ENCODE data around the gene NUCKS1. TPM values are rescaled to one million over a fixed set of nuclear protein-coding genes. Genes with fewer than 3 reads are reported as not detected.

The NUCKS1 gene
- total and polyA plus RNA-seq, 2 of the 13 experiments (the other 11 are each of a cell fraction or from before 2014, with no cell fraction given) = 35.5 to 117 TPM

- TF ChIP-seq ARID4A (CRISPR knock-in tag; IDR thresholded peaks at IDR 0.05; ENCODE audit: borderline replicate concordance) (peak; percentile 29; the same call in 1 of the 2 replicates), ZSCAN12 (CRISPR knock-in tag; IDR thresholded peaks at IDR 0.05) (0 out of 2 replicates have a peak, but pooled peaks have one; percentile 42), HMGXB4 (CRISPR knock-in tag; IDR thresholded peaks at IDR 0.05; ENCODE audit: borderline replicate concordance in 1 of 2, low read depth in 1 of 2) (peak; percentile 52 to 64; a peak in 3 of 4 replicates), ZNF33A (CRISPR knock-in tag; IDR thresholded peaks at IDR 0.05; ENCODE audit: borderline replicate concordance) (no peak), ZFP36L1 (CRISPR knock-in tag; IDR thresholded peaks at IDR 0.05) (no peak), SP1 (IDR thresholded peaks at IDR 0.05) (no peak), SP1 (CRISPR knock-in tag; IDR thresholded peaks at IDR 0.05) (peak; percentile 94), ZMYM3 (CRISPR knock-in tag; IDR thresholded peaks at IDR 0.05) (peak; percentile 96), HINFP (CRISPR knock-in tag; IDR thresholded peaks at IDR 0.05; ENCODE audit: low read depth) (no peak), MAF1 (CRISPR knock-in tag; IDR thresholded peaks at IDR 0.05; ENCODE audit: borderline replicate concordance) (0 out of 2 replicates have a peak, but pooled peaks have one; percentile 53), MXI1 (IDR thresholded peaks at IDR 0.05; ENCODE audit: borderline replicate concordance, low read depth, low read length) (peak; percentile 35; the same call in 1 of the 3 replicates), ELF4 (CRISPR knock-in tag; IDR thresholded peaks at IDR 0.05; ENCODE audit: borderline replicate concordance) (no peak), PHF21A (CRISPR knock-in tag; IDR thresholded peaks at IDR 0.05) (peak; percentile 73), ZNF710 (CRISPR knock-in tag; IDR thresholded peaks at IDR 0.05; ENCODE audit: borderline replicate concordance) (no peak), SAP130 (CRISPR knock-in tag; IDR thresholded peaks at IDR 0.05; ENCODE audit: low read depth) (peak; percentile 64), ZNF639 (CRISPR knock-in tag; conservative IDR thresholded peaks at IDR 0.05) (peak; percentile 58; the same call in 1 of the 2 replicates)
These were observed at the start of gene NUCKS1 (continued) for GRCh38 chr1:205750138-205751035.

All from HepG2 (cell line).